ENCODE results near the gene GAGE12G.
"Not testable (repeated sequence)": the region's sequence is repeated elsewhere in the genome, so short reads cannot be mapped to it uniquely, and the experiment has no call there.

GAGE12G gene, protein sequence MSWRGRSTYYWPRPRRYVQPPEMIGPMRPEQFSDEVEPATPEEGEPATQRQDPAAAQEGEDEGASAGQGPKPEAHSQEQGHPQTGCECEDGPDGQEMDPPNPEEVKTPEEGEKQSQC

DNA sequence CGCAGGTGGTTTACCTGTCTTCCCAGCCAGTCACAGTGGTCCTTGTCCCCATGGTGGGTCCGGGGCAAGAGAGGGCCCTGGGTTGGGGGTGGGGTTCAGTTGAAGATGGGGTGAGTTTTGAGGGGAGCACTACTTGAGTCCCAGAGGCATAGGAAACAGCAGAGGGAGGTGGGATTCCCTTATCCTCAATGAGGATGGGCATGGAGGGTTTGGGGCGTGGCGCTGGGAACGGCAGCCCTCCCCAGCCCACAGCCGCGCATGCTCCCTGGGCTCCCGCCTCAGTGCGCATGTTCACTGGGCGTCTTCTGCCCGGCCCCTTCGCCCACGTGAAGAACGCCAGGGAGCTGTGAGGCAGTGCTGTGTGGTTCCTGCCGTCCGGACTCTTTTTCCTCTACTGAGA lies at the start of gene GAGE12G:
TSS of gene GAGE12G (plus strand) at position 301 of the 400 bp plus-strand sequence. CDS start 1,155 bp downstream, outside the sequence.
- not testable (repeated sequence) for H3K9ac ChIP-seq (ENCODE audit: low read depth, low read length); H3K4me1 ChIP-seq (ENCODE audit: insufficient read depth, low read length); H3K9me3 ChIP-seq (ENCODE audit: control insufficient read depth, insufficient read depth, low read length); H3K36me3 ChIP-seq (ENCODE audit: insufficient read depth, low read length)

DNA sequence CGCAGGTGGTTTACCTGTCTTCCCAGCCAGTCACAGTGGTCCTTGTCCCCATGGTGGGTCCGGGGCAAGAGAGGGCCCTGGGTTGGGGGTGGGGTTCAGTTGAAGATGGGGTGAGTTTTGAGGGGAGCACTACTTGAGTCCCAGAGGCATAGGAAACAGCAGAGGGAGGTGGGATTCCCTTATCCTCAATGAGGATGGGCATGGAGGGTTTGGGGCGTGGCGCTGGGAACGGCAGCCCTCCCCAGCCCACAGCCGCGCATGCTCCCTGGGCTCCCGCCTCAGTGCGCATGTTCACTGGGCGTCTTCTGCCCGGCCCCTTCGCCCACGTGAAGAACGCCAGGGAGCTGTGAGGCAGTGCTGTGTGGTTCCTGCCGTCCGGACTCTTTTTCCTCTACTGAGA lies 38.3 kb upstream of the GAGE12G start, which contains the start of gene GAGE12C:
TSS of gene GAGE12C (plus strand) at position 301 of the 400 bp plus-strand sequence. CDS start 1,155 bp downstream, outside the sequence.
- not testable (repeated sequence) for H3K4me1 ChIP-seq (ENCODE audit: insufficient read depth, low read length); H3K9ac ChIP-seq (ENCODE audit: low read depth, low read length); H3K9me3 ChIP-seq (ENCODE audit: control insufficient read depth, insufficient read depth, low read length); H3K36me3 ChIP-seq (ENCODE audit: insufficient read depth, low read length)

DNA sequence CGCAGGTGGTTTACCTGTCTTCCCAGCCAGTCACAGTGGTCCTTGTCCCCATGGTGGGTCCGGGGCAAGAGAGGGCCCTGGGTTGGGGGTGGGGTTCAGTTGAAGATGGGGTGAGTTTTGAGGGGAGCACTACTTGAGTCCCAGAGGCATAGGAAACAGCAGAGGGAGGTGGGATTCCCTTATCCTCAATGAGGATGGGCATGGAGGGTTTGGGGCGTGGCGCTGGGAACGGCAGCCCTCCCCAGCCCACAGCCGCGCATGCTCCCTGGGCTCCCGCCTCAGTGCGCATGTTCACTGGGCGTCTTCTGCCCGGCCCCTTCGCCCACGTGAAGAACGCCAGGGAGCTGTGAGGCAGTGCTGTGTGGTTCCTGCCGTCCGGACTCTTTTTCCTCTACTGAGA lies 28.8 kb upstream of the GAGE12G start, which contains the start of gene GAGE12D:
TSS of gene GAGE12D (plus strand) at position 301 of the 400 bp plus-strand sequence. CDS start 1,155 bp downstream, outside the sequence.
- H3K9me3 ChIP-seq (ENCODE audit: control insufficient read depth, insufficient read depth, low read length); H3K9ac ChIP-seq (ENCODE audit: low read depth, low read length); H3K36me3 ChIP-seq (ENCODE audit: insufficient read depth, low read length); H3K4me1 ChIP-seq (ENCODE audit: insufficient read depth, low read length): not testable (repeated sequence)

DNA sequence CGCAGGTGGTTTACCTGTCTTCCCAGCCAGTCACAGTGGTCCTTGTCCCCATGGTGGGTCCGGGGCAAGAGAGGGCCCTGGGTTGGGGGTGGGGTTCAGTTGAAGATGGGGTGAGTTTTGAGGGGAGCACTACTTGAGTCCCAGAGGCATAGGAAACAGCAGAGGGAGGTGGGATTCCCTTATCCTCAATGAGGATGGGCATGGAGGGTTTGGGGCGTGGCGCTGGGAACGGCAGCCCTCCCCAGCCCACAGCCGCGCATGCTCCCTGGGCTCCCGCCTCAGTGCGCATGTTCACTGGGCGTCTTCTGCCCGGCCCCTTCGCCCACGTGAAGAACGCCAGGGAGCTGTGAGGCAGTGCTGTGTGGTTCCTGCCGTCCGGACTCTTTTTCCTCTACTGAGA lies 19.2 kb upstream of the GAGE12G start, which contains the start of gene GAGE12E:
TSS of gene GAGE12E (plus strand) at position 301 of the 400 bp plus-strand sequence. CDS start 1,155 bp downstream, outside the sequence.
- not testable (repeated sequence) for H3K9me3 ChIP-seq (ENCODE audit: control insufficient read depth, insufficient read depth, low read length); H3K36me3 ChIP-seq (ENCODE audit: insufficient read depth, low read length); H3K4me1 ChIP-seq (ENCODE audit: insufficient read depth, low read length); H3K9ac ChIP-seq (ENCODE audit: low read depth, low read length)

DNA sequence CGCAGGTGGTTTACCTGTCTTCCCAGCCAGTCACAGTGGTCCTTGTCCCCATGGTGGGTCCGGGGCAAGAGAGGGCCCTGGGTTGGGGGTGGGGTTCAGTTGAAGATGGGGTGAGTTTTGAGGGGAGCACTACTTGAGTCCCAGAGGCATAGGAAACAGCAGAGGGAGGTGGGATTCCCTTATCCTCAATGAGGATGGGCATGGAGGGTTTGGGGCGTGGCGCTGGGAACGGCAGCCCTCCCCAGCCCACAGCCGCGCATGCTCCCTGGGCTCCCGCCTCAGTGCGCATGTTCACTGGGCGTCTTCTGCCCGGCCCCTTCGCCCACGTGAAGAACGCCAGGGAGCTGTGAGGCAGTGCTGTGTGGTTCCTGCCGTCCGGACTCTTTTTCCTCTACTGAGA lies 9.7 kb upstream of the GAGE12G start, which contains the start of gene GAGE12F:
TSS of gene GAGE12F (plus strand) at position 301 of the 400 bp plus-strand sequence. CDS start 1,155 bp downstream, outside the sequence.
- not testable (repeated sequence) for H3K4me1 ChIP-seq (ENCODE audit: insufficient read depth, low read length); H3K9ac ChIP-seq (ENCODE audit: low read depth, low read length); H3K36me3 ChIP-seq (ENCODE audit: insufficient read depth, low read length); H3K9me3 ChIP-seq (ENCODE audit: control insufficient read depth, insufficient read depth, low read length)

DNA sequence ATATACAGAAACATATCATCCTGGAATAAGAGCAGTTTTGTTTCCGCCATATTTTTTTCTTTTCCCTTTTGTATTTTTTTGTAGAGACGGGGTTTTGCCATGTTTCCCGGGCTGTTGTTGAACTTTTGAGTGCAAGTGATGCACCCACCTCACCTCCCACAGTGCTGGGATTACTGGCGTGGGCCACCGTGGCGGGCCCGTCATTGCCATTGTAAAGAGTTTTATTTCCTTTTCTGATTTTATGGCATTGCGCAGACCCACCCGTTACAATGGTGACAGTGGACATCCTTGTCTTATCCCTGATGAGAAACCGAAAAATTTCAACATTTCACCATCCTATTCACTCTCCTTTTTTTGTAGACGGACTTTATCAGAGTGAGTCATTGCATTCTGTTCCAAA lies 1.5 kb upstream of the GAGE12G start:
- H3K36me3 ChIP-seq (ENCODE audit: insufficient read depth, low read length); H3K9ac ChIP-seq (ENCODE audit: low read depth, low read length); H3K4me1 ChIP-seq (ENCODE audit: insufficient read depth, low read length); H3K9me3 ChIP-seq (ENCODE audit: control insufficient read depth, insufficient read depth, low read length): not testable (repeated sequence)

DNA sequence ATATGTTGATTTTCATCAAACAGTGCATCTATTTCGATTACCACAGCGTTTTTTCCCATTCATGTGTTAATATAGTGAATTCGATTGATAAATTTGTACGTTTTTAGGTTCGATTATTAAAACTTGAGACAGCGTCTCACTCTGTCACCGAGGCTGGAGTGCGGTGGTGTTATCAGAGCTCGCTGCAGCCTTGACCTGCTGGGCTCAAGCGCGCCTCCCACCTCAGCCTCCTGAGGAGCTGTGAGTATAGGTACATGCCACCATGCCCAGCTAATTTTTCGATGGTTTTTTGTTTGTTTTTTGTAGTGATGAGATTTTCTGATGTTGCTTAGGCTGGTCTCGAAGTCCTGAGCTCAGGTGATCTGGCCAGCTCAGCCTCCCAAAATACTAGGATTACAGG lies 1.0 kb upstream of the GAGE12G start:
- H3K9ac ChIP-seq (ENCODE audit: low read depth, low read length), result not testable (repeated sequence)

DNA sequence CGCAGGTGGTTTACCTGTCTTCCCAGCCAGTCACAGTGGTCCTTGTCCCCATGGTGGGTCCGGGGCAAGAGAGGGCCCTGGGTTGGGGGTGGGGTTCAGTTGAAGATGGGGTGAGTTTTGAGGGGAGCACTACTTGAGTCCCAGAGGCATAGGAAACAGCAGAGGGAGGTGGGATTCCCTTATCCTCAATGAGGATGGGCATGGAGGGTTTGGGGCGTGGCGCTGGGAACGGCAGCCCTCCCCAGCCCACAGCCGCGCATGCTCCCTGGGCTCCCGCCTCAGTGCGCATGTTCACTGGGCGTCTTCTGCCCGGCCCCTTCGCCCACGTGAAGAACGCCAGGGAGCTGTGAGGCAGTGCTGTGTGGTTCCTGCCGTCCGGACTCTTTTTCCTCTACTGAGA lies 9.4 kb downstream of the GAGE12G start, which contains the start of gene GAGE12H:
TSS of gene GAGE12H (plus strand) at position 301 of the 400 bp plus-strand sequence. CDS start 1,155 bp downstream, outside the sequence.
- H3K9me3 ChIP-seq (ENCODE audit: control insufficient read depth, insufficient read depth, low read length); H3K9ac ChIP-seq (ENCODE audit: low read depth, low read length); H3K36me3 ChIP-seq (ENCODE audit: insufficient read depth, low read length); H3K4me1 ChIP-seq (ENCODE audit: insufficient read depth, low read length): not testable (repeated sequence)

More for the DNA sequence above, 1.0 kb upstream of the GAGE12G start:
- not testable (repeated sequence) for H3K4me1 ChIP-seq (ENCODE audit: insufficient read depth, low read length); H3K9me3 ChIP-seq (ENCODE audit: control insufficient read depth, insufficient read depth, low read length); H3K36me3 ChIP-seq (ENCODE audit: insufficient read depth, low read length)

DNA sequence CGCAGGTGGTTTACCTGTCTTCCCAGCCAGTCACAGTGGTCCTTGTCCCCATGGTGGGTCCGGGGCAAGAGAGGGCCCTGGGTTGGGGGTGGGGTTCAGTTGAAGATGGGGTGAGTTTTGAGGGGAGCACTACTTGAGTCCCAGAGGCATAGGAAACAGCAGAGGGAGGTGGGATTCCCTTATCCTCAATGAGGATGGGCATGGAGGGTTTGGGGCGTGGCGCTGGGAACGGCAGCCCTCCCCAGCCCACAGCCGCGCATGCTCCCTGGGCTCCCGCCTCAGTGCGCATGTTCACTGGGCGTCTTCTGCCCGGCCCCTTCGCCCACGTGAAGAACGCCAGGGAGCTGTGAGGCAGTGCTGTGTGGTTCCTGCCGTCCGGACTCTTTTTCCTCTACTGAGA lies 19.0 kb downstream of the GAGE12G start, which contains the start of gene GAGE2A:
TSS of gene GAGE2A (plus strand) at position 301 of the 400 bp plus-strand sequence. CDS start 1,155 bp downstream, outside the sequence.
- H3K9ac ChIP-seq (ENCODE audit: low read depth, low read length); H3K4me1 ChIP-seq (ENCODE audit: insufficient read depth, low read length); H3K36me3 ChIP-seq (ENCODE audit: insufficient read depth, low read length); H3K9me3 ChIP-seq (ENCODE audit: control insufficient read depth, insufficient read depth, low read length): not testable (repeated sequence)

DNA sequence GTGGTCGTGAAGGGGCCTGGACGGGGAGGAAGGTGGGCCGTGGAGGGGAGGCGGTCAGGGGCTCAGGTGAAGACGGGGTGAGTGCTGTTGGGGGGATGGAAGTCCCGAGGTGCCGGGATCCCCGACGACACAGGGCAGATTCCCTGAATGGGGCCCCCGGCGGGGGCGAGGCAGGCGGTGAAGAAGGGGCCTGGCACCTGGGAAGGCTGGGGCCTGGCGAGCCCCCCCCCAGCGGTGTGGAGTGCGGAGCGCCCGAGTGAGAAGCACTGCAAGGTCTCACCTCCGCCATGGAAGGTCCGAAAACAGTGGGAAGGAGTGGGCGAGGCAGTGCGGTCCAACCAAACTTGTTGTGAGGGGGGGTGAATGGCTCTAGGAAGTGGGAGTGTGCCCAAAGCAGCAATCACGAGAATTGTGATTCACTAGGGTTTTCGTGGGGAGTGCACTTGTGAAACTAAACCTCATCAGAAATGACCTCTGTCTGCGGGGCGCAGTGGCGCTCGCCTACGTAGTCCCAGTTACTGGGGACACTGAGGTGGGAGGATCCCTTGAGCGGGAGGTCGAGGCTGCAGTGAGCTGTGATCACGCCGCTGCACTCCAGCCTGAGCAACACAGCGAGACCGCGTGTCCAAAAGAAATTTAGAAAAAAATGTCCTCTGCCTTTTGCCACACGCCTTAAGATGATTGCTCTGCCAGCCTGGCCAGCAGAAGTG lies 19.7 kb downstream of the GAGE12G start:
- not testable (repeated sequence) for H3K4me1 ChIP-seq (ENCODE audit: insufficient read depth, low read length); H3K9me3 ChIP-seq (ENCODE audit: control insufficient read depth, insufficient read depth, low read length); H3K36me3 ChIP-seq (ENCODE audit: insufficient read depth, low read length); H3K9ac ChIP-seq (ENCODE audit: low read depth, low read length)

DNA sequence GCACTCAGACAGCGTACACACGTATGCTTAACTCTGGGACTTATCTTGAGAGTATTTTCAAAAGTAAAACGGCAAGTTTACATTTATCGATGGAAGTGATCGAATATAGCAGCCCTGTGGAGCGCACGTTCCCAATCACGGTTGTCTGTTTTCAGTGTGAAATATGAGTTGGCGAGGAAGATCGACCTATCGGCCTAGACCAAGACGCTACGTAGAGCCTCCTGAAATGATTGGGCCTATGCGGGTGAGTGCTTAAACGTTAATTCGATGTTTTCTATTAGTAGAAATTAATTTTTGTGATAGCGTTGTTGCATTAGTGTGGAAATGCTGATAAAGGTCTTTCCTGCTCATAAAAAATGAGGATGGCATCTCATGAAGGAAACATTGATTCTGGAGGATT lies 20.3 kb downstream of the GAGE12G start:
- not testable (repeated sequence) for H3K4me1 ChIP-seq (ENCODE audit: insufficient read depth, low read length); H3K9ac ChIP-seq (ENCODE audit: low read depth, low read length); H3K36me3 ChIP-seq (ENCODE audit: insufficient read depth, low read length); H3K9me3 ChIP-seq (ENCODE audit: control insufficient read depth, insufficient read depth, low read length)

DNA sequence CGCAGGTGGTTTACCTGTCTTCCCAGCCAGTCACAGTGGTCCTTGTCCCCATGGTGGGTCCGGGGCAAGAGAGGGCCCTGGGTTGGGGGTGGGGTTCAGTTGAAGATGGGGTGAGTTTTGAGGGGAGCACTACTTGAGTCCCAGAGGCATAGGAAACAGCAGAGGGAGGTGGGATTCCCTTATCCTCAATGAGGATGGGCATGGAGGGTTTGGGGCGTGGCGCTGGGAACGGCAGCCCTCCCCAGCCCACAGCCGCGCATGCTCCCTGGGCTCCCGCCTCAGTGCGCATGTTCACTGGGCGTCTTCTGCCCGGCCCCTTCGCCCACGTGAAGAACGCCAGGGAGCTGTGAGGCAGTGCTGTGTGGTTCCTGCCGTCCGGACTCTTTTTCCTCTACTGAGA lies 28.5 kb downstream of the GAGE12G start, which contains the start of gene GAGE1:
TSS of gene GAGE1 (plus strand) at position 301 of the 400 bp plus-strand sequence. CDS start 1,155 bp downstream, outside the sequence.
- H3K9ac ChIP-seq (ENCODE audit: low read depth, low read length); H3K4me1 ChIP-seq (ENCODE audit: insufficient read depth, low read length); H3K36me3 ChIP-seq (ENCODE audit: insufficient read depth, low read length); H3K9me3 ChIP-seq (ENCODE audit: control insufficient read depth, insufficient read depth, low read length): not testable (repeated sequence)

DNA sequence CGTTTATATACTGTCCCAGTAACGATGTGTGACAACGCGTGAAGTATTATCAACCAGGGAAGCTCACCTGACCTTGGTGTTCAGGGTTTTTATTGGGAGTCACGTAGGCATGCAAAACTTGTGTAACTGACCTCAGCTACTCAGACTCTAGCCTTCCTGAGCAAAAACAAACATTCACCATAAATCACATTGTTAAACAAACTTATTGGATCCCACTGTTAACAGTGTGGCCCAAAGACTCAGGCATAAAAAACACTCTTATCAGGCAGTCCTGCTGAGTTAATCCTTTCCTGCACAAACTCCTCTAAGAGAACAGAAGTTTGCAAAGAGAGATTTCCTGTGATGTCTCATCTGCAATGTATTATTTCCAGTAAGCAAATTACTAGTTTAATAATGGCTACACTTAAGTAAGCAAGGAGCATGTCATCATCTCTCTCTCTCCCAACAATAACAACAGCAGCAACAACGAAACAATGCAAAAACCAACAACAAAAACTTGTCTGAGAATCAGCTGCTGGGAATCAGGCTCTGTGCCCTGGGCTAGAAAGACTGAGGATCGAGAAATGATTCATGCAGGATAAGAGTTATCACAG lies 40.6 kb downstream of the GAGE12G start:
- Histone ChIP-seq H3K9ac (ENCODE audit: low read depth, low read length) (no peak overlapping the region), H3K9me3 (ENCODE audit: control insufficient read depth, insufficient read depth, low read length) (no peaks in the 10 kb centered on the region), H3K4me1 (ENCODE audit: insufficient read depth, low read length) (no peaks in the 10 kb centered on the region), H3K36me3 (ENCODE audit: insufficient read depth, low read length) (no peaks in the 10 kb centered on the region)

DNA sequence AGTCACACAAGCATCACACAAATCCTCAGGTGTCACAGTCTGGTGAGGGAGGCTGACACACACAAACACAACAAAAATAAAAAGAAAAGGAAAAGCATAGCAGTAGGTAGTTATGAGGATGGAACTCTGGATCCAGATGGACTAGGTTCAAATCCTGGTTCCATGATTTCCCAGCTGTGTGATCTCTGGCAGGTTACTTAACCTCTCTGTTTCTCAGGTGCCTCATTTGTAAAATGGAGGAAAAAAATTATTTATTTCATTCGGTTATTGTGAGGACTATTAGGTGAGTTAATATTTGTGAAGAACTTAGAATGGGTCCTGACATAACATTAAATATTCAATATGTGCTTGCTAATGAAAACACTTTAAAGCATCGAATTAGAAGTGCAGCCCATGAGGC lies 48.4 kb downstream of the GAGE12G start:
- H3K9ac ChIP-seq (ENCODE audit: low read depth, low read length), result no peak overlapping the region
- no peaks in the 10 kb centered on the region for H3K9me3 ChIP-seq (ENCODE audit: control insufficient read depth, insufficient read depth, low read length)
- H3K36me3 ChIP-seq (ENCODE audit: insufficient read depth, low read length), result no peaks in the 10 kb centered on the region
- no peaks in the 10 kb centered on the region for H3K4me1 ChIP-seq (ENCODE audit: insufficient read depth, low read length)

Data from ES-I3 (cell line).